GM13977 (cell line): ENCODE measurements around the gene CD55.

ENCODE experiments used
- DNase-seq: peaks from one replicate; pipeline ENCODE4 v3.0.0; 2012; ENCODE audit warnings: low spot score
- CTCF ChIP-seq: IDR thresholded peaks from 2 replicates; pipeline ENCODE4 v1.5.1; 2012; ENCODE audit warnings: mild to moderate bottlenecking, control low read depth; ENCODE audit not compliant: insufficient read depth; ENCODE audit errors: extremely low read depth, missing control alignments
- in situ Hi-C: fragments of 300-500 bp; cut with MboI; formaldehyde crosslinking; loops from one replicate; pipeline ENCODE4 v1.12.0; 2022; ENCODE audit warnings: low sequenced_read_pairs, low pct_unique_long_range_greater_than_20kb, mixed read lengths, inconsistent platforms; ENCODE audit not compliant: unreplicated experiment

Gene CD55

GRCh38 chr1:207321079-207321789 lies at the start of gene CD55:
TSS of gene CD55 (plus strand) at chr1:207321678. CDS start at chr1:207321766, 88 bp downstream.
- TF ChIP-seq CTCF = peak; percentile 41
- peak; percentile 92 for DNase-seq
- in situ Hi-C loops = no loop called here

- no peak for DNase-seq
- in situ Hi-C loops = no loop called here
- TF ChIP-seq CTCF = no peak
Observed at GRCh38 chr1:207274882-207275281, 46.6 kb upstream of the CD55 start.

- in situ Hi-C loops = no loop called here
- DNase-seq = no peak
- TF ChIP-seq CTCF = no peak
Observed at GRCh38 chr1:207276465-207276864, 45.0 kb upstream of the CD55 start.

- no peak for DNase-seq
- in situ Hi-C loops = no loop called here
- TF ChIP-seq CTCF = no peak
Observed at GRCh38 chr1:207277241-207277640, 44.2 kb upstream of the CD55 start.

- no peak for TF ChIP-seq CTCF
- in situ Hi-C loops = no loop called here
- DNase-seq = no peak
Observed at GRCh38 chr1:207279652-207280051, 41.8 kb upstream of the CD55 start.

- DNase-seq = no peak
- TF ChIP-seq CTCF = no peak
- in situ Hi-C loops = no loop called here
Observed at GRCh38 chr1:207280706-207281105, 40.8 kb upstream of the CD55 start.
